ENCODE results near the gene GLCE.

GLCE gene

DNA sequence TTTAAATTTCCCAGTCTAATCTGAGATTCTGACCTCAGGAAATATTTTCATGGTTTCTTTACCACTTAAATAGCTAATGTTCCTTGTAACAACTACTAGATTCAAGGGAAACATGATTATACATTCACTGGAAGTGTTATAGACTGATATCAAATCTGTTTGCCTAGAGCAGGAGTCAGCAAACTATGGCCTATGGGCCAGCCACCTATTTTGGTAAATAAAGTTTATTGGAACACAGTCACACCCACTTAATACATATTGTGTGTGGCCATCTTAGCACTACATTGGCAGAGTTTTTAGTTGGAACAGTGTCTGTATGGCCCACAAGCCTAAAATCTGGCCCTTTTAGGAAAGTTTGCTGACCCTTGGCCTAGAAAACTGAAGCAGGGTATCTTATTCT is 50.1 kb downstream of the GLCE start:
- DNase-seq, result no peak

DNA sequence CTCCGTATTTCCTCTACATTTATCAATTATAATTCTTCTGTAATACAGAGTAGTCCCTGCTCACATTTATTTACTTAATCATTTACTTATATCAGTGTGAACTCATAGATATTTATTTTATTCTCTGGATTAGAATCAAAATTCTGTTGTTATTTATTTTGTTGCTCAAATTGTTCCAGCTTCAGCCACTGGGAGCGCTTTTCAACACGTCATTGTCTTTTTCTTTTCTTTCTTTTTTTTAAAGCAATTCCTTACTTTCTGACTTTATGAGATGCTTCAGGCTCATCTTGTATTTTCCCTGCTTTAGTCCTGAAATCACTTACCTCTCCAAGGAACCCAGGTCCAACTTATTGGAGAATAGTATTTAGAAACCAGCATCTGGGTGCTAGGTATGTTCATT is 53.4 kb downstream of the GLCE start:
- no peak for DNase-seq

DNA sequence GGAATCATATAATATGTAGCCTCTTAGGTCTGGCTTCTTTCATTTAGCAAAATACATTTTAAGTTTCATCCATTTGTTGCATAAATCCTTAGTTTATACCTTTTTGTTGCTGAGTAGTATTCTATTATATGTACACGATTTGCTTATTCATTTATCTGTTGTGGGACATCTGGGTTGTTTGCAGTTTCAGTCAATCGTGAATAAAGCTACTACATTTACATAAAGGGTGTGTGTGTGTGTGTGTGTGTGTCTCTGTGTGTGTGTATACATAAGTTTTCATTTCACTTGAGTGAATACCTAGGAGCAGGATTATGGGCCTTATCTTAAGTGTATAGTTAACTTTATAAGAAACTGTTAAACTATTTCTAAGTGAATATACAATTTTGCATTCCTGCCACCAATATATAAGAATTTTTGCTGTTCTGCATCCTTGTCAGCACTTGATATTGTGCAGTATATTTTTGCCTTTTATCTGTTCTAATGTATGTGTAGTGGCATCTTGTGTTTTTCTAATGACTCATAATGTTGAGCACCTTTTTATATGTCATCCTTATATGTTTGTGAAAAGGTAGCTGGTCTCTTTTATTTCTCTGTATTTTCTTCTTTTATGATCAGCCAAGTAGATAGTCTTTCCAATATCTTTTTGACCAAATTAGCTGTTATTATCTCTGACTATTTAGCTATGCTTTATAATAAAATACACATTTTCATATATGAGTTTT is 55.0 kb downstream of the GLCE start:
- DNase-seq, result no peak

DNA sequence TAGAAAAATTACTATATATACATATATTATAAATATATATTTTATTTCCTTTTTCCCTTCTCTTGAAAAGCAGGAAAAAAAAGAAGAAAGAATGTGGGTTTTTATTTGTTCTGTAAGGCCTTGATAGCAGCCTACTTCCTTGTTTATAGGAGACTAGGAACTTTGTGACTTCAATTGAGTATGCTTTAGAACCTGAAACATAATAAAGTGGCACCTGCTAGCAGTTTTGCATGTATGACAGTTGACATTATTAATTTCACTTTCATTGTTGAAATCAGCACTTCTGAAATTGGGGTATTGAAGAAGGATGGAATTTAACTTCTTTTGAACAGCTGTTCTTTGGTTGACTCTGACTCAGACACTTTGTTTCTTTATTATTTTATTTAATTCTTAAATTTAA is 56.9 kb downstream of the GLCE start:
- no peak for DNase-seq

DNA sequence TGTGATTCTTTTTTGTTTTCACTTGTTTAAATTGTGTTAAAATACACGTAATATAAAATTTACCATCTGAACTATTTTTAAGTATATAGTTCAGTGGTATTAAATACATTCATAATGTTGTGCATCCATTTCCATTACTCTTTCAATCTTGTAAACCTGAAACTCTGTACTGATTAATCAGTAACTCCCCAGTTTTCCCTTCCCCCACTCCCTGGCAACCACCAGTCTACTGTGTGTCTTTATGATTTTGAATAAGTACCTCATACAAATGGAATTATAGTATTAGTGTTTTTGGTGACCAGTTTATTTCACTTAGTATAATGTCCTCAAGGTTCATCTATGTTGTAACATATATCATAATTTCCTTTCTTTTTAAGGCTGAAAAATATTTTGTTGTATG is 59.3 kb downstream of the GLCE start:
- DNase-seq, result no peak

DNA sequence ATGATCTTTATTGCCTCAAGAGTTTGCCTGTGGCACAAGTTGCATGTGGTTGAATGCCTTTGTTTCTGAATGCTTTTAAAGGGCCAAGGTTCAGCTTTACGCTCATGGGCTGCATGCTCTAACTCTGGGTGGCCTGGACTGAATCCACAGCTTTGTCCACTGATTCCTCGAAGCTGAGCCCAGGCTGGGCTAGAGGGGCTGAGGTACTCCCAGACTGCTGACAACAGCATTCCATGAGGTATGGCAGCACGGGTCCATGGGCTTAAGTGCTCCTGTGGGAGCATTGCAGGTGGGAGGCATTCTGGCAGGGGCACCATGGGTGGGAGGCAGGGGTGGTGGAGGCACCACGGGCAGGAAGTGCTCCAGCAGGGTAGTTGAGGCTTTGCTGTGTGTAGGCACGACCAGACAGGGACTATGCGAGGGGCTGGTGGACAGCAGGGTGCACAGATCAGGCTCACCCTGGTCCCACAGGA is 61.6 kb downstream of the GLCE start:
- DNase-seq, result no peak

DNA sequence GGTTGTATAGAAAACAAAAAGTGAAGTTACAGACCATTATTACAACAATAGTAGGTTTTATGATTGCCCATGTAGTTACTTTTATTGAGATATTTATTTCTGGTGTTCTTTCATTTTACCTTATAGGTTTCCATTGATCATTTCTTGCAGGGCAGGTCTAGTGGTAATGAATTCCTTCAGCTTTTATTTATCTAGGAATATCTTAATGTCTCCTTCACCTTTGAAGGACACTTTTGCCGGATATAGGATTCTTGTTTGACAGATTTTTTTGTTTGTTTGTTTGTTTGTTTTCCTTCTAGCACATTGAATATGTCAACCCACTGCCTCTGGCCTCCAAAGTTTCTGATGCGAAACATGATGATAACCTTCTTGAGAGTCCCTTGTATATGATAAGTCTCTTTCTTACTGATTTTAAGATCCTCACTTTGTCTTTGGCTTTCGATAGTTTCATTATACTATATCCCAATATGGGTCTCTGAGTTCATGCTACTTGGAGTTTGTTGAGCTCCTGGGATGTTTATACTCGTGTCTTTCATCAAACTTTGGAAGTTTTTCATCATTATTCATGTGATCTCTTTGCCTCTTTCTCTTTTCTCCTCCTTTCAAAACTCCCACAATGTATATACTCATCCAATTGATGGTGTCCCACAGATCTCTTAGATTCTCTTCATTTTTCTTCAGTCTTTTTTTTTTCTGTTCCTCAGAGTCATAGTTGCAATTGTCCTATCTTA is 62.8 kb downstream of the GLCE start:
- DNase-seq, result no peak

DNA sequence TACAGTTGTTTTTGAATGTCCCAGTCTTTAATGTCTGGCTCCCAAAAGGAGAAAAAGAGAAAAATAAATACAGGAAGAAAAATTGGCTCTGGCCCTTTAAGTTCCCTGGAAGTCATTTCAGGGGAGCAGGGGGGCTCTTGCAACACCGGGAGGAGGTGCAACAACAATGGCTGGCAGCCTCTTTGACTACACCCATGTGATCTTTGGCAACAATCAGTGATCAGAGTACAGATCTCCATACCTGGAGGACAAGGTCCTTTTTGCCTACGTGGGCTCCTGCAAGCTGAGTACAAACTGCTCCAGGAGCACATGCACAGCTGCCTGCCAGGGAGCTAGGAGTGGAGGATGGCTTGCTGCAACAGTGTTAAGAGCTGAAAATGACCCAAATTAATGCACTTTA is 63.9 kb downstream of the GLCE start:
- no peak for DNase-seq

DNA sequence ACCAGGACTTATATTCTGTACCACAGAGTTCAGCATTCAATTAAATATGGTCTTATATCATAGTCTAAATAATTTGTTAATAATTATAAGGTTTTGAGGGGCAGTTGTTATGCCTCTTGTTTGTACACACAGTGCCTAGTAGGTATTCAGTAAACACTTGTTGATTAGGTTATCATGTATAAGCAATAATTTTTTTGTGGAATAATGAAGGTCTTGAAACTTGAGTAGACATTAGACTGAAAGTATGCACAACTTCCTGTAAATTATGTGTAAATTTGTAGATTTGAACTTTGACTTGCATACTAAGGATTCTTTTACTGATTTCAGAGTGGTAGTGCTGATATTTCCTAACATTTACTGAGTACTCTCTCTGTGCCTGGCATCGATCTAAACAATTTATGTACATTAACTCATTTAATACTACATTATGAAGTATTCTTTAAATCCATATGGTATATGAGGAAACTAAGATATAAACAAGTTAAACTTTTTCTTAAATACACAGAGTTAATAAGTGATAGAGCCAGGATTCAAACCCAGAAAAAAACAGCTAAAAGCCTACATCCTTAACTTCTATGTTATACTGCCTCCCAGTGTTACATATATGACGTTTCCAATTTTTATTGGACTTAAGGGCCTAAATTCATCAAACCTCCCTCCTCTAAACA is 65.1 kb downstream of the GLCE start:
- DNase-seq, result peak; percentile 31

DNA sequence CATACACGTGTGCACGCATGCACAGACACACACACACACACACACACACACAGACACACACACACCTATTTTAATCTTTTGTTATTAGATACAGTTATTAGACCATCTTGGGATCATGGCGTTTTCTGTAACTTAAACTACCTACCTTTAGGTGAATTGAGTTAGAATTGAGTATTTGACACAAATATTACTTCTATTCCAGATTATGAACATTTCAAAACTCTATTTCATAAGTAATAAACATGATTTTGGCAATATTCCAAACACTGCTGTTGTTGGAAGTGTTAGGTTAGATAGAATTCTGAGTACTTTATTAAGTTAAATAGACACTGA is 65.6 kb downstream of the GLCE start:
- DNase-seq, result no peak

DNA sequence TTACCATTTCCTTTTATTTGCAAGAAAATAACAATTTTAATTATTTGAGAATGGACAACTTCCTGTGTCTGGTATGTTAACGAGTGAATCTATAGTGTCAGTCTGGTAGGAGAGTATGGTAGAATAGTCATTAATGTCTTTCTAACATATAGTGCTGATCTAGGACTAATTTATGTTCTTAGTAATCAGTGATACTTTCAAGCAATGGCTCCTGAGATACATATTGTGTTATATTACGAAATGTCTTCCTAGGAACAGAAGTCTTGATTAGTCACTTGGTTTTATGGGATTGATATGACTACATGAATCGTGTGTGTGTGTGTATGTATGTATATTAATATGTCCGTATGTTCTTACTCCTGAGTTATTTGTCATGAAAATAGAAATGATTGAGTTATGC is 71.7 kb downstream of the GLCE start:
- no peak for DNase-seq

DNA sequence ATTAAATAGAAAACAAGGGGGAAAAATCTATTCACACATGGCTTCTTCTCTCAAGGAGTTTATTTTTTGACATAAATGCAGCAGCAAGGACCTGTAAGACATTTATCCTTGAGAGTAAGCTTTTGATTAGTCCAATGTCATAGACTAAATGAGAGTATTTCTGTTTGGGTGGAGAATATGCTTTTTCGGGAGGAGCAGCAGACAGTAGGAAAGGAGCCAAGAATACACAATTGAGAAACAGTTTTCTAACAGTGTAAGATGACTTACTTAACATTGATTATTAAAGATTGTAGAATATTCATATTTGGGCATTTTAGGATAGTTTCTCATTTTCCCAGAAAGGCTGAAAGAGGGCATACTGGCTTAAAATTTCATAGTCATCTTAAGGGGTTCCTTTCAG is 72.3 kb downstream of the GLCE start:
- DNase-seq, result no peak

DNA sequence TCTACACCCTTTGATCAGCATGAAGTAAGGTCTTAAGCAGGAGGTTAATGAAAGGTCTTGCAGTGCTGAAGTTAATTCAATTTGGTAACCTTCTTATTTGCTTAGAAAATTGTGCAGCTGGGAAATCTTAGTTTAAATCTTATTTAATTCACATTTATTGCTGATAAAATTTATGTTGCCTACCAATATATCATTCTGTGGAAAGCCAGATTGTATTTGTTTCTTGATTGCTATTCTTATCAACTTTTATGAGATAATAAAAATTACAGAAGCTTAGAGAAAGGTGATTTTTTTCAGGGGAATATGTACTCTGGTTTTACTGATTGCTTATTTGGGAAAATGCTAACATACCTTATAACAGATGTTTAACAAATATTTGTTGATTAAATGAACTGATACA is 74.2 kb downstream of the GLCE start:
- DNase-seq, result no peak

DNA sequence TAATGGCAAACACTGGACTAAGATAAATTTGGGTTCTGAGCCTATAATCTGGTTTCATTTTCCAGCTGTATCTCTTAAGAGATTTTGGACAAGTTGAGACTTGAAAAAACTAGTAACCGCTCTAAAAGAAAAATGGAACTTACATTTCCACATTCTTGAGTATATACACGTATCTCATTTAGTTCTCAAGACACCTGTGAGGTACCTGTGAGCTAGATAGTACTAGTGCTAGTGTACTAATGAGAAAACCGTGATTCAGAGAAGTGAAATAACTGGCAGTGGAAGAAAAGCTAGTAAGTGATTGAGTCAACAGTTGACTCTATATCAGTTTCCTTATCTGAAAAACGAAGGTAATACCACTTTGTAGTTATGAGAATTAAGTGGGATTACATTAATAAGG is 76.1 kb downstream of the GLCE start:
- DNase-seq, result no peak

DNA sequence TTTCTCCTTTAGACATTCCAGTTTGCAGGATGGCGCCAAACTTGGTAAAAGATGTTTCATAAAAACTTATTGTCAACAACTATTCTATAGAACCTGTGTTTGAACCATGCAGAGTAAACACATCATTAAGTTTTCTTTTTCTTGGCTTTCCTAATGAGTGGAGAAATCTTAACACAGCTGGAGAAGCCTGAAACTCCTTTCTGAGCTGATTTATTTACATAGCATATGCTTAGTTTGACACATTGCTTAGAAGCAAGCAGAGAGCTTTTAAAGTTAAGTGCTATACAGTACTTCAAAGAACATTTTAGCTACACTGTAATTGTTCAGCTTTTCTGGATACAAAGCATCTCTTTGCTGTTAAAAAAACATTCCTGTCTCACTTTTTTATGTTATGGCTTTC is 77.3 kb downstream of the GLCE start:
- DNase-seq, result no peak

DNA sequence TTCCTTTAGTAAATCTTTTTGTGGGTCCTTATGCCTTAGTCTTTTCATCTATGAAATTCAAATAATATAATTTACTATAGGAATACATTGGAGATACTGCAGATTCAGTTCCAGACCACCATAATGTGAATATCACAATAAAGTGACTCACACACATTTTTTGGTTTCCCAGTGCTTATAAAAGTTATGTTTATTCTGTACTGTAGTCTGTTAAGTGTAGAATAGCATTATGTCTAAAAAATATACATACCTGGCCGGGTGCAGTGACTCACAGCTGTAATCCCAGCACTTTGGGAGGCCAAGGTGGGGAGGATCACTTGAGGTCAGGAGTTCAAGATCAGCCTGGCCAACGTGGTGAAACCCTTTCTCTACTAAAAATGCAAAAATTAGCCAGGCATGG is 84.4 kb downstream of the GLCE start:
- DNase-seq, result no peak

DNA sequence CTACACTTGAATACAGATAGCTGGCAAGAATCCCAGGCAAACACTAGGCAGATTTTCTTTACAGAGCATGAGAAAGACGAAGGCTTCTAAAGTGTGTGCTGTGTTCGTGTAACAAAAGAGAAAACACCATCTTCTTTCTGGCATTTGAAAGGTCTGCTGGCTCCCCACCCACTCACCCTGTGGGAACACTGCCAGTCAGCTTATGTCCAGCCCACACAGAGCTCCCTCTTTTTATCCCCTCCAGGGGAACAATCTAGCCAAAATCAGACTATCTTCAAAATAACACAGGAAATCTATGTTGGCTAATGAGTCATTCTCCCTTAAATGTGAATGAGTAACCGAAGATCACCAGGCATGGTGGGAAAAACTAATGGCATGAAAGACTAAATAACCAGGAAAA is 92.7 kb downstream of the GLCE start:
- no peak for DNase-seq

DNA sequence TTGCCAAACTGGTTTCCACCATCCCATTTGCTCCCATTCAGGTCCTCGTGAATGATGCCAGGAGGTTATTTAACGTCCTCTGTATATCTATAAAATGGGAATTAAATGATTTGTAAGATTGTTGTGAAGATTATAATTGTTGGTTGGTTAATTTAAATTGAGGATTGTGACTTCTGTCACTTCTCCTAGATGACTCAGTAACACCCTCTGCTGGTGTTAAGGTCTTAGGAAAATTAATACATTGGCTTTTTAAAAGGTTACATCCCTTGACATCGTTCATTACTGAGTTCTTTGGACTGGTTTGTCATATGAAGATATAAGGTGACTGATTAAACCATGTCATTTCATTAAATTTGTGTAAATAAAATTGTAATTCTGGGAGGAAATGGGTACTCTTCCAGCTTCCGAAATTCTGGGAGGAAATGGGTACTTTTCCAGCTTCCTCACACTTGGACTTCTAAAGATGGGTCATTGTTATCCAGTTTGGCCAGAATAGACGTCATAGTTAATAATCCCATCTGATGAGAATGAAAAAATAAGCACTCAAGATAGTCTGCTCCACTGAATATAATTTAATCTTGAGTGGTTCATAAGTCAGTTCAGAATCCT is 105.0 kb downstream of the GLCE start:
- peak; percentile 40 for DNase-seq

DNA sequence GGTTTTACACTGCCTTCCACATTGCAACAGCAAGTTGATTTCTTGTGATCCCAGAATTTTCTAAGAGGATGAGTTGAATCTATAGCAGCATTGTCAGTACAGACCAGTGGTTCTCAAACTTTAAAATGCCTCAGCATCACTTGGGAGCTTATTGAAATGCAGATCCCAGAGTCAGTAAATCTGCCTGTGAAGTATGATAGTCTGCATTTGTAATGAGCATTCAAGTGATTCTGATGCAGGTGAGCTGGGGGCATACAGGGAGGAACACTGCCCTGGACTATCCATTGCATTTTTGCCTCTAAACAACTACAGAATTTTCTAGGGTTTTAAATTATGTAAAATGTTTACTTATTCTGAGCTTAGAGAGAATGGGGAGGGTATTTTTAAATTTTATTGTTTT is 110.8 kb downstream of the GLCE start:
- no peak for DNase-seq

DNA sequence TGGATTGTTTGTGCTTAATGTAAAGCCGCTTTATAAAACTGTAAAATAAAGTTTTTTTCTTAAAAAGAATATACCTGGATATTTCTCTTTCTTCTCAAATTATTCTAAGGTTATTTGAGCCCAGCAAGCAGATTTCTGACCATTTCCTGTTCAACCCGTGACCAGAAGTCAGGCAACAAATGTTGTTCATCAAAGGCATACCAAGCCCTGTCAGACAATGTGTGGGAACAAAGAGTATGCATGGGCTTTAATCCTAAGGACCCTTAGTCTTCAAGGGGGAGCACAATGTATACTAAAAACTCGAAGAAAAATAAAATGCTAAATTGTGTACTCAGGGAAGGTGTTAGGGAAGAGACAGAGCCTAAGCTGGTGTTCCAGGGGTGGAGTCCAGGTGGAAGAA is 111.7 kb downstream of the GLCE start:
- no peak for DNase-seq

DNA sequence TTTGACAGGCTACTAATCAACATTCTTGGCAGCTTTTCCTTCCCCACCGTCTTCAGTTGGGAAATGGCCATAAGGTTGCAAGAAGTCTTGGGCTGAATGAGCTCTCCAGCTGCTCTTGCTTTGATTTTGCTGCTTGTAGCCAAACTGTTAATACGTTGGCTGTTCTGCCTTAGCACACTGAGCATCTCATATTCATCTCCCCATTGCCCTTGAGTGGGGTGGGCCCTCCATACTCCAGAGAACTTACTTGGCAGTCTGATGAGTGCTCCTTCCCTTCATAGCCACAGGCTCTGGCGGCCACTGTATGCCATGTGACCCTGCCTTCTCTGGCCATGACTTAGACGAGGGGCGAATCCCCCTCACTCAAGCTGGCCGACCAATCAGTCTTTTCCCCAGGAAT is 112.5 kb downstream of the GLCE start:
- DNase-seq, result no peak

DNA sequence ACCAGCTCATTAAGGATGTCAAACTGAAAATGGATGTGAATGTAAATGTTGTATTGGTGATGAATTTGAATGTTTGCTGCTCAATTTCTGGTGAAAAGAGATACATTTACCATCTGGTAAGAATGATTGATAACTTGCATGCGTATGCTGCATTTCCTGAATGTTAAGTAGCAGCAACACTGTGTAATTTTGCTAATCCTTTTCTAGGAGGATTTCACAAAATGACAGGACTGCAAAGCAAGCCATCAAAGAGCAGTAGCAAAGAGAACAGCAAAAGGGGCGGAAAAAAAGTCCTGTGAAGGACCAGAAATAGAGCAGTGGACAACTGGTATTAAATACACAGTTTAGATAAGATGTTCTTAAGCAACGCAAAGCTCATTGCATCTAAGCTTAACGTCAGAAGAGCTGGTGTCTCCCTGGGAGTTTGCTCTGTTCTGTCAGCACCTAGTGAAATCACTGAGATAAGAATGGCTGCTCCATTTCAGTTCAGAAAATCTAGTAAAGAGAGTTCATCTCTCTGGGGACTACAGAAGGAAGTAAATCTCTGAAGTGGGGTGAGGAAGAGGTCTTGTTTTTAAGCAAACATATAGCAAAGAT is 114.7 kb downstream of the GLCE start:
- DNase-seq, result no peak

DNA sequence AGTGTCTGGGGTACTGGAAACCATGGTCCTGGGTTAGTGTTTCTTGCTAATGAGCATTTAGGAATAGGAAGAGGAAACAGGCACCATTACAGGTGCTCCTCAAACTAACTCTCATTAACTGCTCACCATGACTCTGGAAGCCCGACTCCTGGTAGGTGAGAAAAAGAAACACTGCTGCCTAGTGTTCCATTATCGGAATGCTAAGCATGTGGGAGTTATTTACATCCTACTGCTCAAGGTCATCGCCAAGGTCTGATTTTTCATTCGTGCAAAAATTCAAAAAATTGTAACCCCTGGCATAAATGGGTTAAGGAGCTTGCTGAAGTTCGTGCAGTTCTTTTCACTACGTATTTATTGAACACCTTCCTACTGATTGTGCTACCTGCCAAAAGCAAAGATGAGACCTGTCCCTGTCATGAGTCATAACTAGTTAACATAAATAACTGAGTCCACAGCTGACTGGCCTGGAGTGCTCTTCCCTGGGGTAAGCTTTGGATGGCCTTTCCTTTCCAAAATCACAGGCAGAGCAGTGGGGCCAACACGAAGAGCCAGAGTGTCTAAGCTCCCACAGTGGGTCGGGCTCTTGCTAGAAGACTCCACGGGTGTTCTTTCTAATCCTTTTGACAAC is 115.6 kb downstream of the GLCE start:
- no peak for DNase-seq

Data from NCI-H1694 treated with DMSO at 0.1 percent for 48 hours (cell line).